GM12878 (cell line): ENCODE data around the gene PCBP1. TPM values are rescaled to one million over a fixed set of nuclear protein-coding genes. Genes with fewer than 3 reads are reported as not detected.

Experiments used
- CBX5 ChIP-seq: sonication (generic); IDR thresholded peaks from 2 replicates; pipeline ENCODE4 v1.6.1; 2016; ENCODE audit warnings: low read depth, moderate library complexity, mild to moderate bottlenecking, inconsistent platforms
- CTCF ChIP-seq, 3 experiments: IDR thresholded peaks in 2 of 3; conservative IDR thresholded peaks in 1 of 3; 2 replicates each; pipeline ENCODE4 v1.5.1; 2011; ENCODE audit warnings: low read depth in 3 of 3, low read length in 3 of 3, mild to moderate bottlenecking in 3 of 3, control low read depth in 2 of 3, moderate library complexity in 2 of 3, inconsistent platforms in 1 of 3, mixed read lengths in 1 of 3; ENCODE audit not compliant: control insufficient read depth in 2 of 3, insufficient read depth in 1 of 3; ENCODE audit errors: extremely low read depth in 1 of 3
- E2F4 ChIP-seq: IDR thresholded peaks from 2 replicates; pipeline ENCODE4 v1.6.1; 2012; ENCODE audit warnings: low read depth, low read length, improper control_type of control experiment
- IKZF1 ChIP-seq: fragments of 450-650 bp; conservative IDR thresholded peaks from 2 replicates; pipeline ENCODE4 v1.6.1; 2017; ENCODE audit warnings: antibody characterized with exemption, mild to moderate bottlenecking
- IKZF2 ChIP-seq, 2 experiments: fragments of 450-650 bp; IDR thresholded peaks; 2 replicates each; pipeline ENCODE4 v1.6.1; 2017; ENCODE audit warnings: mild to moderate bottlenecking in 2 of 2, moderate library complexity in 2 of 2
- JUND ChIP-seq: IDR thresholded peaks from 2 replicates; pipeline ENCODE4 v1.6.1; 2012; ENCODE audit warnings: low read depth, mild to moderate bottlenecking, low read length, improper control_type of control experiment, moderate library complexity
- LARP7 ChIP-seq: fragments of 450-650 bp; IDR thresholded peaks from 2 replicates; pipeline ENCODE4 v1.6.1; 2017; ENCODE audit warnings: mild to moderate bottlenecking
- MAX ChIP-seq: IDR thresholded peaks from 2 replicates; pipeline ENCODE4 v1.6.1; 2012; ENCODE audit warnings: low read depth, low read length, improper control_type of control experiment
- MTA3 ChIP-seq: IDR thresholded peaks from 2 replicates; pipeline ENCODE4 v1.6.1; 2012; ENCODE audit warnings: low read length, inconsistent platforms, borderline replicate concordance
- POLR2AphosphoS2 ChIP-seq: IDR thresholded peaks from 2 replicates; pipeline ENCODE4 v1.6.1; 2011; ENCODE audit warnings: low read depth, mild to moderate bottlenecking, low read length, improper control_type of control experiment, moderate library complexity
- RAD21 ChIP-seq: IDR thresholded peaks from 2 replicates; pipeline ENCODE4 v1.6.1; 2011; ENCODE audit warnings: mild to moderate bottlenecking, low read depth, low read length, moderate library complexity; ENCODE audit not compliant: insufficient read depth
- SIX5 ChIP-seq: IDR thresholded peaks from 2 replicates; pipeline ENCODE4 v1.6.1; 2011; ENCODE audit warnings: mild to moderate bottlenecking, low read depth, low read length, moderate library complexity; ENCODE audit not compliant: severe bottlenecking
- SMARCA5 ChIP-seq: fragments of 450-650 bp; IDR thresholded peaks from 2 replicates; pipeline ENCODE4 v1.6.1; 2017; ENCODE audit warnings: mild to moderate bottlenecking
- TCF7 ChIP-seq: IDR thresholded peaks from 2 replicates; pipeline ENCODE4 v1.6.1; 2014; ENCODE audit warnings: antibody characterized with exemption, borderline replicate concordance
- WRNIP1 ChIP-seq: IDR thresholded peaks from 2 replicates; pipeline ENCODE4 v1.6.1; 2011; ENCODE audit warnings: low read depth, low read length, improper control_type of control experiment, borderline replicate concordance
- ZNF384 ChIP-seq: IDR thresholded peaks from 2 replicates; pipeline ENCODE4 v1.6.1; 2012; ENCODE audit warnings: low read depth, mild to moderate bottlenecking, low read length, improper control_type of control experiment, borderline replicate concordance
- ZZZ3 ChIP-seq: IDR thresholded peaks from 2 replicates; pipeline ENCODE4 v1.6.1; 2011; ENCODE audit warnings: low read depth; ENCODE audit not compliant: control insufficient read depth, insufficient read length
- polyA plus RNA-seq, 11 experiments: library from polyadenylated mRNA; depleted of rRNA in 4 of 11; unstranded in 6 of 11; stranded (reverse) in 5 of 11; fragments of >200 nt; fragmentation: Nextera tagmentation in 4 of 11; fragmentation: Illumina TruSeq in 1 of 11; extraction: Ambion mirVana in 4 of 11; extraction: Trizol in 1 of 11; gene quantifications; 1 replicate in 1 of 11; 2 replicates in 10 of 11; pipeline versions ENCODE4 v1.2.1 to v1.2.3, GENCODE V29; 2011 to 2016; ENCODE audit warnings: inconsistent platforms in 2 of 11, missing spikeins in 2 of 11, low read depth in 1 of 11
- total RNA-seq, 4 experiments: library from RNA; depleted of rRNA in 3 of 4; stranded (reverse); fragments of >200 nt in 3 of 4; fragmentation: Illumina TruSeq in 1 of 4; extraction: Trizol in 1 of 4; gene quantifications; 2 replicates each; pipeline versions ENCODE4 v1.2.1 to v1.2.3, GENCODE V29; 2013 to 2021
- TF ChIP-seq, protein P1 (sequence below): IDR thresholded peaks from 2 replicates; pipeline ENCODE4 v1.6.1; 2011; ENCODE audit warnings: low read depth, low read length, improper control_type of control experiment, borderline replicate concordance
- TF ChIP-seq, protein P2 (sequence below): fragments of 450-650 bp; IDR thresholded peaks from 2 replicates; pipeline ENCODE4 v1.6.1; 2017; ENCODE audit warnings: antibody characterized with exemption, mild to moderate bottlenecking, moderate library complexity
- TF ChIP-seq, protein P3 (sequence below): IDR thresholded peaks from 2 replicates; pipeline ENCODE4 v1.6.1; 2011; ENCODE audit warnings: borderline replicate concordance, low read depth, mild to moderate bottlenecking, moderate library complexity, low read length; ENCODE audit not compliant: insufficient read depth, poor library complexity, severe bottlenecking

Gene PCBP1
- total and polyA plus RNA-seq, 10 of the 15 experiments (the other 5 are each of a cell fraction or from before 2014, with no cell fraction given), result 24.4 to 494 (median 130) TPM

GRCh38 chr2:70086278-70086837, 919 bp upstream of the PCBP1 start (continued):
- TF ChIP-seq LARP7 (peak; percentile 86), ZZZ3 (no peak), RAD21 (0 out of 2 replicates have a peak, but pooled peaks have one; percentile 0), WRNIP1 (no peak), JUND (peak; percentile 1; the same call in 1 of the 2 replicates), SMARCA5 (0 out of 2 replicates have a peak, but pooled peaks have one; percentile 37), ZNF384 (no peak), IKZF1 (peak; percentile 62), MAX (peak; percentile 74; the same call in 1 of the 2 replicates), IKZF2 (IDR thresholded peaks at IDR 0.05) (peak; percentile 54 to 86), E2F4 (peak; percentile 41; the same call in 1 of the 2 replicates), TCF7 (no peak), MTA3 (no peak), SIX5 (no peak), CTCF (IDR thresholded peaks at IDR 0.05 in 2 of 3, conservative IDR thresholded peaks at IDR 0.05 in 1 of 3; ENCODE audit: control insufficient read depth in 2 of 3, extremely low read depth in 1 of 3, insufficient read depth in 1 of 3, low read depth in 3 of 3, low read length in 3 of 3) (no peak), POLR2AphosphoS2 (peak; percentile 53; the same call in 1 of the 2 replicates), CBX5 (no peak)
- TF ChIP-seq, protein P1, sequence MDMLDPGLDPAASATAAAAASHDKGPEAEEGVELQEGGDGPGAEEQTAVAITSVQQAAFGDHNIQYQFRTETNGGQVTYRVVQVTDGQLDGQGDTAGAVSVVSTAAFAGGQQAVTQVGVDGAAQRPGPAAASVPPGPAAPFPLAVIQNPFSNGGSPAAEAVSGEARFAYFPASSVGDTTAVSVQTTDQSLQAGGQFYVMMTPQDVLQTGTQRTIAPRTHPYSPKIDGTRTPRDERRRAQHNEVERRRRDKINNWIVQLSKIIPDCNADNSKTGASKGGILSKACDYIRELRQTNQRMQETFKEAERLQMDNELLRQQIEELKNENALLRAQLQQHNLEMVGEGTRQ, result no peak
- TF ChIP-seq, protein P2, sequence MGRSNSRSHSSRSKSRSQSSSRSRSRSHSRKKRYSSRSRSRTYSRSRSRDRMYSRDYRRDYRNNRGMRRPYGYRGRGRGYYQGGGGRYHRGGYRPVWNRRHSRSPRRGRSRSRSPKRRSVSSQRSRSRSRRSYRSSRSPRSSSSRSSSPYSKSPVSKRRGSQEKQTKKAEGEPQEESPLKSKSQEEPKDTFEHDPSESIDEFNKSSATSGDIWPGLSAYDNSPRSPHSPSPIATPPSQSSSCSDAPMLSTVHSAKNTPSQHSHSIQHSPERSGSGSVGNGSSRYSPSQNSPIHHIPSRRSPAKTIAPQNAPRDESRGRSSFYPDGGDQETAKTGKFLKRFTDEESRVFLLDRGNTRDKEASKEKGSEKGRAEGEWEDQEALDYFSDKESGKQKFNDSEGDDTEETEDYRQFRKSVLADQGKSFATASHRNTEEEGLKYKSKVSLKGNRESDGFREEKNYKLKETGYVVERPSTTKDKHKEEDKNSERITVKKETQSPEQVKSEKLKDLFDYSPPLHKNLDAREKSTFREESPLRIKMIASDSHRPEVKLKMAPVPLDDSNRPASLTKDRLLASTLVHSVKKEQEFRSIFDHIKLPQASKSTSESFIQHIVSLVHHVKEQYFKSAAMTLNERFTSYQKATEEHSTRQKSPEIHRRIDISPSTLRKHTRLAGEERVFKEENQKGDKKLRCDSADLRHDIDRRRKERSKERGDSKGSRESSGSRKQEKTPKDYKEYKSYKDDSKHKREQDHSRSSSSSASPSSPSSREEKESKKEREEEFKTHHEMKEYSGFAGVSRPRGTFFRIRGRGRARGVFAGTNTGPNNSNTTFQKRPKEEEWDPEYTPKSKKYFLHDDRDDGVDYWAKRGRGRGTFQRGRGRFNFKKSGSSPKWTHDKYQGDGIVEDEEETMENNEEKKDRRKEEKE, result no peak
- TF ChIP-seq, protein P3, sequence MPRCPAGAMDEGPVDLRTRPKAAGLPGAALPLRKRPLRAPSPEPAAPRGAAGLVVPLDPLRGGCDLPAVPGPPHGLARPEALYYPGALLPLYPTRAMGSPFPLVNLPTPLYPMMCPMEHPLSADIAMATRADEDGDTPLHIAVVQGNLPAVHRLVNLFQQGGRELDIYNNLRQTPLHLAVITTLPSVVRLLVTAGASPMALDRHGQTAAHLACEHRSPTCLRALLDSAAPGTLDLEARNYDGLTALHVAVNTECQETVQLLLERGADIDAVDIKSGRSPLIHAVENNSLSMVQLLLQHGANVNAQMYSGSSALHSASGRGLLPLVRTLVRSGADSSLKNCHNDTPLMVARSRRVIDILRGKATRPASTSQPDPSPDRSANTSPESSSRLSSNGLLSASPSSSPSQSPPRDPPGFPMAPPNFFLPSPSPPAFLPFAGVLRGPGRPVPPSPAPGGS, result no peak
